GM23248 (cell line): ENCODE measurements around the gene ACER2. TPM values are rescaled to one million over a fixed set of nuclear protein-coding genes. Genes with fewer than 3 reads are reported as not detected.

Experiments used
- DNase-seq: peaks from one replicate; pipeline ENCODE4 v3.0.0-alpha.2; 2015
- H2AFZ ChIP-seq: fragments of 200-600 bp; sonication (generic); 2 replicates; pipeline ENCODE4 v1.6.1; 2016; ENCODE audit warnings: antibody characterized with exemption
- H3F3A ChIP-seq: fragments of 200-600 bp; sonication (generic); 2 replicates; pipeline ENCODE4 v1.6.1; 2016; ENCODE audit warnings: mild to moderate bottlenecking, antibody characterized with exemption, mixed run types; ENCODE audit not compliant: insufficient read depth
- H3K27ac ChIP-seq: fragments of 200-600 bp; sonication (generic); 2 replicates; pipeline ENCODE4 v1.5.1; 2016; ENCODE audit warnings: mild to moderate bottlenecking
- H3K27me3 ChIP-seq: fragments of 200-600 bp; sonication (generic); replicated peaks from 2 replicates; pipeline ENCODE4 v1.6.1; 2016; ENCODE audit warnings: mild to moderate bottlenecking; ENCODE audit not compliant: insufficient read depth
- H3K36me3 ChIP-seq: fragments of 200-600 bp; sonication (generic); 2 replicates; pipeline ENCODE4 v1.6.1; 2016; ENCODE audit warnings: low read depth, mild to moderate bottlenecking
- H3K4me1 ChIP-seq: fragments of 200-600 bp; sonication (generic); 2 replicates; pipeline ENCODE4 v1.6.1; 2016; ENCODE audit warnings: mild to moderate bottlenecking; ENCODE audit not compliant: insufficient read depth
- H3K4me2 ChIP-seq: fragments of 200-600 bp; sonication (generic); one replicate; pipeline ENCODE4 v1.6.1; 2016; ENCODE audit warnings: mild to moderate bottlenecking; ENCODE audit not compliant: unreplicated experiment
- H3K4me3 ChIP-seq: fragments of 200-600 bp; sonication (generic); 2 replicates; pipeline ENCODE4 v1.5.1; 2016; ENCODE audit warnings: mild to moderate bottlenecking
- H3K79me2 ChIP-seq: fragments of 200-600 bp; sonication (generic); 2 replicates; pipeline ENCODE4 v1.6.1; 2016; ENCODE audit warnings: mild to moderate bottlenecking; ENCODE audit not compliant: insufficient read depth
- H3K9ac ChIP-seq: fragments of 200-600 bp; sonication (generic); 2 replicates; pipeline ENCODE4 v1.6.1; 2016; ENCODE audit warnings: mild to moderate bottlenecking
- H3K9me2 ChIP-seq: fragments of 200-600 bp; sonication (generic); 2 replicates; pipeline ENCODE4 v1.6.1; 2016; ENCODE audit warnings: mixed run types, mild to moderate bottlenecking, moderate library complexity; ENCODE audit not compliant: insufficient read depth
- H3K9me3 ChIP-seq: fragments of 200-600 bp; sonication (generic); one replicate; pipeline ENCODE4 v1.6.1; 2017; ENCODE audit warnings: low read depth
- H4K20me1 ChIP-seq: fragments of 200-600 bp; sonication (generic); 2 replicates; pipeline ENCODE4 v1.6.0; 2016; ENCODE audit not compliant: insufficient read depth
- EZH2 ChIP-seq: fragments of 200-600 bp; sonication (generic); IDR thresholded peaks from 2 replicates; pipeline ENCODE4 v1.6.1; 2018; ENCODE audit warnings: antibody characterized with exemption, mild to moderate bottlenecking; ENCODE audit not compliant: insufficient read depth, poor library complexity, severe bottlenecking
- EZH2phosphoT487 ChIP-seq: fragments of 200-600 bp; sonication (generic); IDR thresholded peaks from 2 replicates; pipeline ENCODE4 v1.6.1; 2018; ENCODE audit warnings: antibody characterized with exemption, moderate library complexity, mild to moderate bottlenecking, low read depth; ENCODE audit not compliant: insufficient read depth
- WGBS, 2 experiments: methylation state at CpG; one replicate each; pipeline ENCODE4 v1.1.6; 2015 to 2017; ENCODE audit warnings: low lambda C conversion rate in 2 of 2, low coverage in 1 of 2; ENCODE audit errors: missing lambda C conversion rate in 2 of 2; 5-methylcytosine and 5-hydroxymethylcytosine counted together
- in situ Hi-C: fragments of 300-500 bp; cut with MboI; formaldehyde crosslinking; loops from 2 replicates; pipeline ENCODE4 v1.15.0; 2020
- polyA plus RNA-seq: library from polyadenylated mRNA; unstranded; fragments of >200 nt; fragmentation: Nextera tagmentation; extraction: Ambion mirVana; gene quantifications from 2 replicates; pipeline ENCODE4 v1.2.1, GENCODE V29; 2016
- total RNA-seq: library from RNA; depleted of rRNA; stranded (reverse); fragments of >200 nt; shearing (Covaris generic); gene quantifications from 2 replicates; pipeline ENCODE4 v1.2.3, GENCODE V29; 2014

Gene ACER2
- total and polyA plus RNA-seq, 2 experiments from 2014 or later: 0.48 to 0.76 TPM

GRCh38 chr9:19373527-19373926 lies 35.3 kb upstream of the ACER2 start:
- Histone ChIP-seq H3K9me3 (no peaks in the 10 kb centered on the region), H3F3A (peaks cover 89% of the 10 kb centered on the region), H3K4me2 (no peak overlapping the region), H2AFZ (no peak overlapping the region), H3K27me3 (no peaks in the 10 kb centered on the region), H3K9me2 (no peaks in the 10 kb centered on the region), H3K9ac (no peak overlapping the region), H4K20me1 (no peaks in the 10 kb centered on the region; the same call in 1 of the 2 replicates), H3K4me1 (peaks cover 40% of the 10 kb centered on the region), H3K79me2 (peaks cover 17% of the 10 kb centered on the region), H3K27ac (peak overlapping the region; percentile 15; the same call in 1 of the 2 replicates), H3K36me3 (peaks cover 53% of the 10 kb centered on the region), H3K4me3 (no peak overlapping the region)
- TF ChIP-seq EZH2phosphoT487 (no peak), EZH2 (no peak)
- no peak for DNase-seq
- in situ Hi-C loops: no loop called here

GRCh38 chr9:19375538-19375937 lies 33.3 kb upstream of the ACER2 start:
- H3K27me3 ChIP-seq: no peaks in the 10 kb centered on the region
- in situ Hi-C loops: no loop called here
- peaks cover 32% of the 10 kb centered on the region for H3K79me2 ChIP-seq
- no peak overlapping the region for H3K4me3 ChIP-seq
- peaks cover 63% of the 10 kb centered on the region for H3K36me3 ChIP-seq
- H3K4me1 ChIP-seq: peaks cover 43% of the 10 kb centered on the region
- peak overlapping the region; percentile 60 for H3K27ac ChIP-seq
- H3K9me2 ChIP-seq: no peaks in the 10 kb centered on the region
- H3F3A ChIP-seq: peaks cover 92% of the 10 kb centered on the region
- H3K9ac ChIP-seq: peak overlapping the region; percentile 97; the same call in 1 of the 2 replicates
- H2AFZ ChIP-seq: no peak overlapping the region
- no peak for TF ChIP-seq EZH2
- no peak for TF ChIP-seq EZH2phosphoT487
- peak overlapping the region; percentile 94 for H3K4me2 ChIP-seq
- no peaks in the 10 kb centered on the region for H3K9me3 ChIP-seq
- DNase-seq: peak; percentile 71
- H4K20me1 ChIP-seq: no peaks in the 10 kb centered on the region; the same call in 1 of the 2 replicates

- Histone ChIP-seq H3K4me1 (peaks cover 48% of the 10 kb centered on the region), H3K4me2 (peak overlapping the region; percentile 94), H3K9ac (peak overlapping the region; percentile 97), H3K79me2 (peaks cover 32% of the 10 kb centered on the region), H3K27me3 (no peaks in the 10 kb centered on the region), H3F3A (peaks cover 89% of the 10 kb centered on the region), H3K9me2 (no peaks in the 10 kb centered on the region), H2AFZ (no peak overlapping the region), H3K4me3 (peak overlapping the region; percentile 95), H4K20me1 (no peaks in the 10 kb centered on the region; the same call in 1 of the 2 replicates), H3K27ac (peak overlapping the region; percentile 90), H3K9me3 (no peaks in the 10 kb centered on the region), H3K36me3 (peaks cover 63% of the 10 kb centered on the region)
- 75 to 77% methylated on average over 2 of the region's 2 CpGs for WGBS, 2 experiments
- DNase-seq: no peak
- in situ Hi-C loops: no loop called here
- TF ChIP-seq EZH2: no peak
- no peak for TF ChIP-seq EZH2phosphoT487
Measured at GRCh38 chr9:19376931-19377330, 31.9 kb upstream of the ACER2 start.

GRCh38 chr9:19378164-19378563 lies 30.6 kb upstream of the ACER2 start:
- peaks cover 80% of the 10 kb centered on the region for H3F3A ChIP-seq
- H3K79me2 ChIP-seq: peaks cover 32% of the 10 kb centered on the region
- H3K9me3 ChIP-seq: no peaks in the 10 kb centered on the region
- whole genome bisulfite sequencing, 2 experiments: 83 to 89% methylated on average over 4 of the region's 4 CpGs
- TF ChIP-seq EZH2 (no peak), EZH2phosphoT487 (no peak)
- H3K4me1 ChIP-seq: peaks cover 48% of the 10 kb centered on the region
- H3K27me3 ChIP-seq: no peaks in the 10 kb centered on the region
- H3K36me3 ChIP-seq: peaks cover 60% of the 10 kb centered on the region
- H3K9ac ChIP-seq: peak overlapping the region; percentile 97
- in situ Hi-C loops: no loop called here
- H3K4me3 ChIP-seq: peak overlapping the region; percentile 95
- H2AFZ ChIP-seq: no peak overlapping the region
- H3K9me2 ChIP-seq: no peaks in the 10 kb centered on the region
- peak overlapping the region; percentile 94 for H3K4me2 ChIP-seq
- no peaks in the 10 kb centered on the region; the same call in 1 of the 2 replicates for H4K20me1 ChIP-seq
- H3K27ac ChIP-seq: peak overlapping the region; percentile 90
- peak; percentile 37 for DNase-seq

- TF ChIP-seq EZH2phosphoT487: no peak
- WGBS, 2 experiments: 42 to 44% methylated on average over 7 of the region's 7 CpGs
- Histone ChIP-seq H4K20me1 (no peaks in the 10 kb centered on the region; the same call in 1 of the 2 replicates), H3K36me3 (peaks cover 56% of the 10 kb centered on the region), H3K9me3 (no peaks in the 10 kb centered on the region), H3K9me2 (no peaks in the 10 kb centered on the region), H3K27me3 (no peaks in the 10 kb centered on the region), H2AFZ (no peak overlapping the region), H3K4me1 (peaks cover 46% of the 10 kb centered on the region), H3K27ac (peak overlapping the region; percentile 90), H3K4me2 (peak overlapping the region; percentile 94), H3F3A (peaks cover 75% of the 10 kb centered on the region), H3K79me2 (peaks cover 32% of the 10 kb centered on the region), H3K4me3 (peak overlapping the region; percentile 95), H3K9ac (peak overlapping the region; percentile 97)
- no peak for DNase-seq
- in situ Hi-C loops: no loop called here
Measured at GRCh38 chr9:19378647-19379046, 30.2 kb upstream of the ACER2 start.
